Measurements from ENCODE around the gene IL1A. TPM values are rescaled to one million over a fixed set of nuclear protein-coding genes. Genes with fewer than 3 reads are reported as not detected.

IL1A gene
- total RNA-seq, 2 experiments from 2014 or later = not detected

- peaks cover 3% of the 10 kb centered on the region for H3K27me3 Mint-ChIP-seq
- no peak for ATAC-seq (ENCODE audit: low read depth)
These were observed 27.1 kb upstream of the IL1A start for GRCh38 chr2:112811276-112811831.

GRCh38 chr2:112809112-112809511 lies 24.8 kb upstream of the IL1A start:
- peaks cover 26% of the 10 kb centered on the region for H3K36me3 Mint-ChIP-seq
- H3K4me1 Mint-ChIP-seq = peaks cover 23% of the 10 kb centered on the region
- H3K27ac Mint-ChIP-seq = no peak overlapping the region
- POLR2A ChIA-PET = no interaction called here
- ATAC-seq (ENCODE audit: low read depth) (no peak), DNase-seq (no peak)
- H3K4me3 Mint-ChIP-seq = no peak overlapping the region
- peaks cover 12% of the 10 kb centered on the region for H3K9me3 Mint-ChIP-seq
- peaks cover under 1% of the 10 kb centered on the region for H3K27me3 Mint-ChIP-seq

More at GRCh38 chr2:112811276-112811831, 27.1 kb upstream of the IL1A start:
- H3K9me3 Mint-ChIP-seq = peaks cover 8% of the 10 kb centered on the region
- peak overlapping the region; percentile 13 for H3K4me3 Mint-ChIP-seq
- H3K27ac Mint-ChIP-seq = peak overlapping the region; percentile 50
- peaks cover 14% of the 10 kb centered on the region for H3K4me1 Mint-ChIP-seq
- no peak for DNase-seq
- peaks cover 19% of the 10 kb centered on the region for H3K36me3 Mint-ChIP-seq
- POLR2A ChIA-PET = no interaction called here

GRCh38 chr2:112807233-112807807 lies 23.0 kb upstream of the IL1A start:
- POLR2A ChIA-PET = interaction anchor here (0.5 kb wide), 1 partner anchor 63 kb away, joined by 3 read pairs; no protein-coding TSS in a partner anchor
- Mint-ChIP-seq H3K27ac (no peak overlapping the region), H3K9me3 (peaks cover 12% of the 10 kb centered on the region), H3K27me3 (no peaks in the 10 kb centered on the region), H3K4me3 (no peak overlapping the region), H3K36me3 (peaks cover 28% of the 10 kb centered on the region), H3K4me1 (peaks cover 31% of the 10 kb centered on the region)
- DNase-seq (no peak), ATAC-seq (ENCODE audit: low read depth) (no peak)

GRCh38 chr2:112805542-112805941 lies 21.2 kb upstream of the IL1A start:
- DNase-seq (no peak), ATAC-seq (ENCODE audit: low read depth) (no peak)
- Mint-ChIP-seq H3K36me3 (peaks cover 26% of the 10 kb centered on the region), H3K4me3 (no peak overlapping the region), H3K27ac (no peak overlapping the region), H3K9me3 (peaks cover 10% of the 10 kb centered on the region), H3K27me3 (no peaks in the 10 kb centered on the region), H3K4me1 (peaks cover 26% of the 10 kb centered on the region)
- POLR2A ChIA-PET = no interaction called here

- DNase-seq = no peak
- H3K4me1 Mint-ChIP-seq = peaks cover 34% of the 10 kb centered on the region
- H3K36me3 Mint-ChIP-seq = peaks cover 20% of the 10 kb centered on the region
- H3K27me3 Mint-ChIP-seq = no peaks in the 10 kb centered on the region
- peak; percentile 44 for ATAC-seq (ENCODE audit: low read depth)
- H3K4me3 Mint-ChIP-seq = no peak overlapping the region
- POLR2A ChIA-PET = no interaction called here
- peaks cover 8% of the 10 kb centered on the region for H3K9me3 Mint-ChIP-seq
- peak overlapping the region; percentile 3 for H3K27ac Mint-ChIP-seq
These were observed 19.6 kb upstream of the IL1A start for GRCh38 chr2:112803691-112804521.

- Mint-ChIP-seq H3K27ac (no peak overlapping the region), H3K4me1 (peaks cover 40% of the 10 kb centered on the region), H3K27me3 (peaks cover 3% of the 10 kb centered on the region), H3K9me3 (peaks cover 9% of the 10 kb centered on the region), H3K4me3 (no peak overlapping the region), H3K36me3 (peaks cover 17% of the 10 kb centered on the region)
- DNase-seq = no peak
- POLR2A ChIA-PET = no interaction called here
- ATAC-seq (ENCODE audit: low read depth) = no peak
These were observed 16.7 kb upstream of the IL1A start for GRCh38 chr2:112800881-112801583.

GRCh38 chr2:112798979-112799975 lies 15.0 kb upstream of the IL1A start:
- peak; percentile 58 for ATAC-seq (ENCODE audit: low read depth)
- Mint-ChIP-seq H3K27me3 (peaks cover 3% of the 10 kb centered on the region), H3K4me3 (peak overlapping the region; percentile 28), H3K36me3 (peaks cover 13% of the 10 kb centered on the region), H3K27ac (peak overlapping the region; percentile 56), H3K9me3 (peaks cover 11% of the 10 kb centered on the region), H3K4me1 (peaks cover 42% of the 10 kb centered on the region)
- POLR2A ChIA-PET = no interaction called here
- DNase-seq = no peak

- H3K27me3 Mint-ChIP-seq = peaks cover 3% of the 10 kb centered on the region
- POLR2A ChIA-PET = no interaction called here
- H3K4me1 Mint-ChIP-seq = peaks cover 39% of the 10 kb centered on the region
- no peak overlapping the region for H3K4me3 Mint-ChIP-seq
- ATAC-seq (ENCODE audit: low read depth) (no peak), DNase-seq (no peak)
- H3K9me3 Mint-ChIP-seq = peaks cover 16% of the 10 kb centered on the region
- H3K36me3 Mint-ChIP-seq = peaks cover 17% of the 10 kb centered on the region
- no peak overlapping the region for H3K27ac Mint-ChIP-seq
These were observed 12.2 kb upstream of the IL1A start for GRCh38 chr2:112796486-112796885.

GRCh38 chr2:112795774-112796173 lies 11.5 kb upstream of the IL1A start:
- no peak overlapping the region for H3K4me3 Mint-ChIP-seq
- POLR2A ChIA-PET = no interaction called here
- DNase-seq (no peak), ATAC-seq (ENCODE audit: low read depth) (no peak)
- H3K27me3 Mint-ChIP-seq = peaks cover 3% of the 10 kb centered on the region
- peaks cover 17% of the 10 kb centered on the region for H3K36me3 Mint-ChIP-seq
- no peak overlapping the region for H3K27ac Mint-ChIP-seq
- peaks cover 37% of the 10 kb centered on the region for H3K4me1 Mint-ChIP-seq
- H3K9me3 Mint-ChIP-seq = peaks cover 16% of the 10 kb centered on the region

GRCh38 chr2:112794841-112795240 lies 10.5 kb upstream of the IL1A start:
- Mint-ChIP-seq H3K27ac (no peak overlapping the region), H3K9me3 (peaks cover 19% of the 10 kb centered on the region), H3K4me1 (peaks cover 32% of the 10 kb centered on the region), H3K36me3 (peaks cover 20% of the 10 kb centered on the region), H3K4me3 (no peak overlapping the region), H3K27me3 (peaks cover 3% of the 10 kb centered on the region)
- no peak for ATAC-seq (ENCODE audit: low read depth)
- no peak for DNase-seq
- POLR2A ChIA-PET = no interaction called here

- peaks cover 20% of the 10 kb centered on the region for H3K36me3 Mint-ChIP-seq
- ATAC-seq (ENCODE audit: low read depth) (peak; percentile 80), DNase-seq (no peak)
- H3K9me3 Mint-ChIP-seq = peaks cover 19% of the 10 kb centered on the region
- POLR2A ChIA-PET = no interaction called here
- no peak overlapping the region for H3K4me3 Mint-ChIP-seq
- H3K27ac Mint-ChIP-seq = peak overlapping the region; percentile 78
- peaks cover 4% of the 10 kb centered on the region for H3K27me3 Mint-ChIP-seq
- peaks cover 26% of the 10 kb centered on the region for H3K4me1 Mint-ChIP-seq
These were observed 9.9 kb upstream of the IL1A start for GRCh38 chr2:112794131-112794733.

- H3K9me3 Mint-ChIP-seq = peaks cover 20% of the 10 kb centered on the region
- peaks cover 22% of the 10 kb centered on the region for H3K4me1 Mint-ChIP-seq
- no peak for DNase-seq
- no peak for ATAC-seq (ENCODE audit: low read depth)
- no peak overlapping the region for H3K4me3 Mint-ChIP-seq
- POLR2A ChIA-PET = no interaction called here
- peak overlapping the region; percentile 62 for H3K27ac Mint-ChIP-seq
- H3K27me3 Mint-ChIP-seq = peaks cover 11% of the 10 kb centered on the region
- H3K36me3 Mint-ChIP-seq = peaks cover 20% of the 10 kb centered on the region
These were observed 9.2 kb upstream of the IL1A start for GRCh38 chr2:112793449-112793978.

All from activated naive CD8-positive, alpha-beta T cell treated with anti-CD3 and anti-CD28 coated beads, Interleukin-2, amount 10 ng/mL, durations not matched to agents 7 days and 5 days (primary cell).